ENCODE results near the gene FBXO22.

DNA sequence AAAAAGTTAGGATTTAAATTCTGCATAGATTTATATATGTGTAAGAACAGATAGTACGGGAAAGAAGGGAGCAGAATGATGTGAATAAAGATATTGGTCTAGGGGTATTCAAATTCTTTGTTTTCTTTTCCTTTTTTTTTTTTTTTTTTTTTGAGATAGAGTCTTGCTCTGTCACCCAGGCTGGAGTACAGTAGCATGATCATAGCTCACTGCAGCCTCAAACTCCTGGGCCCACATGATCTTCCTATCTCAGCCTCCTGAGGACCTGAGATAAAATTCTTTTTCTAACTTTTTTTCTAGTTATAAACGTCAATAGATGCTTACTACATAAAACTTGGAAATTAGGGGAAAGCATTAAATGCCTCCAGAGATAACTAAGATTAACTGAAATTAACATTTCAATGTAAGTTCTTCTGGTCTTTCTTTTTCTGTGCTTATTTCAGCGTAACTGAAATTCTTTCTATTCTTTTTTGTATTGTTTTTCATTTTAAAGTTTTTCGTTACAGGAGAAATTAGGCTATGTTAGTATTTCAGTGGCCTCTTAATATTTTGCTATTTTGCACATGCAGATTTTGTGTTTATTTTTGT is 31.2 kb upstream of the FBXO22 start:
- TF ChIP-seq CTCF (IDR thresholded peaks at IDR 0.05) = no peak
- TF ChIP-seq POLR2A (IDR thresholded peaks at IDR 0.05) = no peak
